H1 (cell line): Measurements from ENCODE around the gene GABRB2. TPM values are rescaled to one million over a fixed set of nuclear protein-coding genes. Genes with fewer than 3 reads are reported as not detected.

ENCODE experiments used
- CTCF ChIA-PET: fragments of 300-600 bp; sonication (Branson Sonifier 250); formaldehyde crosslinking; loops from one replicate; lab custom pipeline; 2021; ENCODE audit not compliant: partially characterized antibody; lab: Charles Lee
- POLR2A ChIA-PET: fragments of 300-600 bp; sonication (Branson Sonifier 250); formaldehyde crosslinking; loops from one replicate; lab custom pipeline; 2021; ENCODE audit warnings: inconsistent platforms; ENCODE audit not compliant: partially characterized antibody; lab: Charles Lee
- DNase-seq, 2 experiments: peaks; one replicate each; pipeline versions ENCODE4 v3.0.0 to v3.0.0-alpha.2; 2010 to 2022; ENCODE audit warnings: low spot score in 2 of 2, low read depth in 1 of 2, mixed read lengths in 1 of 2
- FAIRE-seq: peaks from 2 replicates; lab custom pipeline; 2011; peaks lifted over from hg19 to GRCh38; lab: Jason Lieb, UNC
- H2AFZ ChIP-seq: 2 replicates; pipeline ENCODE4 v1.8.1; 2012; ENCODE audit warnings: low read length, inconsistent platforms
- H2AK5ac ChIP-seq: 2 replicates; pipeline ENCODE4 v1.6.1; 2013; ENCODE audit warnings: low read depth, low read length
- H2BK120ac ChIP-seq: replicated peaks from 2 replicates; pipeline ENCODE3; 2013; ENCODE audit warnings: low read depth, low read length, inconsistent platforms
- H2BK12ac ChIP-seq: 2 replicates; pipeline ENCODE4 v1.6.1; 2013; ENCODE audit warnings: low read depth, low read length
- H2BK15ac ChIP-seq: 2 replicates; pipeline ENCODE4 v1.6.1; 2013; ENCODE audit warnings: low read length
- H2BK20ac ChIP-seq: 2 replicates; pipeline ENCODE4 v1.6.1; 2013; ENCODE audit warnings: low read length
- H2BK5ac ChIP-seq: 2 replicates; pipeline ENCODE4 v1.6.1; 2013; ENCODE audit warnings: low read depth, low read length
- H3K14ac ChIP-seq: 2 replicates; pipeline ENCODE4 v1.6.1; 2013; ENCODE audit warnings: inconsistent platforms; ENCODE audit not compliant: insufficient read length
- H3K18ac ChIP-seq: 2 replicates; pipeline ENCODE4 v1.6.1; 2013; ENCODE audit warnings: low read length; ENCODE audit errors: extremely low read depth
- H3K23ac ChIP-seq: 2 replicates; pipeline ENCODE4 v1.6.1; 2013; ENCODE audit warnings: inconsistent platforms; ENCODE audit not compliant: insufficient read length
- H3K23me2 ChIP-seq: 2 replicates; pipeline ENCODE4 v1.6.1; 2013; ENCODE audit warnings: low read depth, low read length
- H3K27ac ChIP-seq: 2 replicates; pipeline ENCODE4 v1.6.1; 2011; ENCODE audit warnings: low read depth, low read length, inconsistent platforms
- H3K27me3 ChIP-seq, 4 experiments: replicated peaks in 1 of 4; 1 replicate in 1 of 4; 2 replicates in 3 of 4; pipeline versions ENCODE4 v1.6.1 to v1.8.1; 2011 to 2013; ENCODE audit warnings: low read length in 3 of 4, mild to moderate bottlenecking in 3 of 4, inconsistent platforms in 2 of 4, mixed read lengths in 2 of 4, moderate library complexity in 1 of 4; ENCODE audit not compliant: control insufficient read depth in 3 of 4, insufficient read depth in 3 of 4; ENCODE audit errors: extremely low read depth in 1 of 4
- H3K36me3 ChIP-seq, 4 experiments: 2 replicates each; pipeline versions ENCODE4 v1.6.1 to v1.8.1; 2011 to 2013; ENCODE audit warnings: mild to moderate bottlenecking in 4 of 4, low read length in 3 of 4, moderate library complexity in 2 of 4, control low read depth in 1 of 4, inconsistent platforms in 1 of 4; ENCODE audit not compliant: insufficient read depth in 4 of 4, control insufficient read depth in 2 of 4
- H3K4ac ChIP-seq: replicated peaks from 2 replicates; pipeline ENCODE3; 2013; ENCODE audit warnings: low read length, low read depth, mixed read lengths, inconsistent platforms; ENCODE audit not compliant: insufficient read length
- H3K4me1 ChIP-seq, 4 experiments: replicated peaks in 1 of 4; 1 replicate in 1 of 4; 2 replicates in 3 of 4; pipeline versions ENCODE4 v1.6.1 to v1.8.1; 2011 to 2013; ENCODE audit warnings: low read length in 3 of 4, inconsistent platforms in 2 of 4, mixed read lengths in 1 of 4; ENCODE audit not compliant: insufficient read depth in 4 of 4, control insufficient read depth in 3 of 4
- H3K4me2 ChIP-seq, 2 experiments: 2 replicates each; pipeline versions ENCODE4 v1.6.1 to v1.8.1; 2011 to 2013; ENCODE audit warnings: low read depth in 2 of 2, low read length in 2 of 2, control low read depth in 1 of 2, inconsistent platforms in 1 of 2, mild to moderate bottlenecking in 1 of 2; ENCODE audit not compliant: insufficient read depth in 1 of 2
- H3K4me3 ChIP-seq, 4 experiments: fragments of 200-600, 300-600 bp in 1 of 4; sonication (generic), shearing (Covaris generic), sonication (Bioruptor Twin) in 1 of 4; 2 replicates each; pipeline versions ENCODE4 v1.5.1 to v1.8.1; 2011 to 2016; ENCODE audit warnings: low read length in 4 of 4, low read depth in 3 of 4, control low read depth in 2 of 4, inconsistent platforms in 2 of 4, mild to moderate bottlenecking in 2 of 4, mixed read lengths in 1 of 4, moderate library complexity in 1 of 4; ENCODE audit not compliant: insufficient read depth in 2 of 4; ENCODE audit errors: extremely low read depth in 1 of 4
- H3K56ac ChIP-seq: replicated peaks from 2 replicates; pipeline ENCODE3; 2013; ENCODE audit warnings: low read depth, mild to moderate bottlenecking, mixed read lengths, low read length, inconsistent platforms; ENCODE audit not compliant: insufficient read length
- H3K79me1 ChIP-seq: 2 replicates; pipeline ENCODE4 v1.6.1; 2013; ENCODE audit warnings: low read depth, low read length, control low read depth
- H3K79me2 ChIP-seq, 2 experiments: 2 replicates each; pipeline versions ENCODE4 v1.6.1 to v1.8.1; 2012 to 2013; ENCODE audit warnings: low read length in 2 of 2, mild to moderate bottlenecking in 2 of 2, inconsistent platforms in 1 of 2; ENCODE audit not compliant: insufficient read depth in 2 of 2, control insufficient read depth in 1 of 2
- H3K9ac ChIP-seq, 4 experiments: replicated peaks in 1 of 4; 1 replicate in 1 of 4; 2 replicates in 3 of 4; pipeline versions ENCODE4 v1.6.1 to v1.8.1; 2011 to 2013; ENCODE audit warnings: low read depth in 3 of 4, low read length in 3 of 4, control low read depth in 2 of 4, mild to moderate bottlenecking in 2 of 4, moderate library complexity in 2 of 4, inconsistent platforms in 1 of 4; ENCODE audit errors: extremely low read depth in 1 of 4
- H3K9me3 ChIP-seq, 2 experiments: 2 replicates each; pipeline versions ENCODE4 v1.6.1 to v1.8.1; 2012 to 2013; ENCODE audit warnings: mild to moderate bottlenecking in 2 of 2, moderate library complexity in 2 of 2, control low read depth in 1 of 2, inconsistent platforms in 1 of 2, low read depth in 1 of 2, low read length in 1 of 2, mixed read lengths in 1 of 2; ENCODE audit not compliant: insufficient read depth in 2 of 2
- H4K20me1 ChIP-seq, 2 experiments: replicated peaks in 1 of 2; 2 replicates each; pipeline versions ENCODE3 to v1.8.1; 2011 to 2013; ENCODE audit warnings: inconsistent platforms in 2 of 2, low read length in 2 of 2, mild to moderate bottlenecking in 1 of 2; ENCODE audit not compliant: insufficient read depth in 2 of 2, control insufficient read depth in 1 of 2
- H4K5ac ChIP-seq: 2 replicates; pipeline ENCODE4 v1.6.1; 2013; ENCODE audit warnings: low read length, low read depth, mixed read lengths, inconsistent platforms; ENCODE audit not compliant: insufficient read length
- H4K8ac ChIP-seq: 2 replicates; pipeline ENCODE4 v1.8.0; 2013; ENCODE audit warnings: mild to moderate bottlenecking, moderate library complexity, low read length, inconsistent platforms; ENCODE audit not compliant: insufficient read depth; ENCODE audit errors: extremely low read depth
- H4K91ac ChIP-seq: replicated peaks from 2 replicates; pipeline ENCODE3; 2013; ENCODE audit warnings: low read length, mixed read lengths, inconsistent platforms; ENCODE audit not compliant: insufficient read length
- CEBPB ChIP-seq: IDR thresholded peaks from 2 replicates; pipeline ENCODE4 v1.6.1; 2012; ENCODE audit warnings: low read depth, low read length
- EP300 ChIP-seq, 2 experiments: IDR thresholded peaks; 1 replicate in 1 of 2; 2 replicates in 1 of 2; pipeline ENCODE4 v1.6.1; 2011 to 2012; ENCODE audit warnings: low read depth in 2 of 2, low read length in 2 of 2, mild to moderate bottlenecking in 2 of 2, borderline replicate concordance in 1 of 2, inconsistent platforms in 1 of 2, moderate library complexity in 1 of 2
- GABPA ChIP-seq: IDR thresholded peaks from 2 replicates; pipeline ENCODE4 v1.6.1; 2011; ENCODE audit warnings: mild to moderate bottlenecking, low read length, moderate library complexity, borderline replicate concordance; ENCODE audit not compliant: insufficient read depth
- JUN ChIP-seq: IDR thresholded peaks from 2 replicates; pipeline ENCODE4 v1.6.1; 2011; ENCODE audit warnings: low read depth, mild to moderate bottlenecking, improper control_type of control experiment, low read length
- NANOG ChIP-seq: IDR thresholded peaks from 2 replicates; pipeline ENCODE4 v1.6.1; 2011; ENCODE audit warnings: low read length, low read depth, mild to moderate bottlenecking, inconsistent platforms; ENCODE audit not compliant: insufficient read depth, poor library complexity, severe bottlenecking
- PHF8 ChIP-seq: fragments of 200-600 bp; sonication (generic); conservative IDR thresholded peaks from 2 replicates; pipeline ENCODE4 v1.7.1; 2012; ENCODE audit warnings: low read depth, mild to moderate bottlenecking, inconsistent platforms, low read length, moderate library complexity
- RAD21 ChIP-seq, 2 experiments: IDR thresholded peaks in 1 of 2; conservative IDR thresholded peaks in 1 of 2; 2 replicates each; pipeline ENCODE4 v1.6.1; 2011; ENCODE audit warnings: low read depth in 2 of 2, low read length in 2 of 2, improper control_type of control experiment in 1 of 2, inconsistent platforms in 1 of 2, mild to moderate bottlenecking in 1 of 2, moderate library complexity in 1 of 2
- RXRA ChIP-seq: IDR thresholded peaks from 2 replicates; pipeline ENCODE4 v1.6.1; 2011; ENCODE audit warnings: low read depth, mild to moderate bottlenecking, low read length, moderate library complexity; ENCODE audit not compliant: insufficient read depth
- TAF1 ChIP-seq: IDR thresholded peaks from 2 replicates; pipeline ENCODE4 v1.6.1; 2011; ENCODE audit warnings: mild to moderate bottlenecking, low read depth, low read length
- TBP ChIP-seq: IDR thresholded peaks from 2 replicates; pipeline ENCODE4 v1.6.1; 2011; ENCODE audit warnings: low read depth, low read length, improper control_type of control experiment
- WGBS, 2 experiments: shearing (Covaris generic) in 1 of 2; methylation state at CpG; one replicate each; pipeline versions ENCODE4 v1.1.6 to v1.1.7; 2013 to 2015; ENCODE audit warnings: low lambda C conversion rate in 2 of 2, mixed read lengths in 2 of 2, inconsistent platforms in 1 of 2, low coverage in 1 of 2, missing lambda C conversion rate in 1 of 2; ENCODE audit not compliant: insufficient replicate concordance in 2 of 2, insufficient coverage in 1 of 2, insufficient read length in 1 of 2; ENCODE audit errors: extremely low coverage in 1 of 2, missing lambda C conversion rate in 1 of 2; 5-methylcytosine and 5-hydroxymethylcytosine counted together
- polyA plus RNA-seq, 7 experiments: library from polyadenylated mRNA; depleted of rRNA in 3 of 7; stranded (reverse) in 5 of 7; unstranded in 2 of 7; fragments of >200 nt in 5 of 7; fragments of 200-250 nt in 2 of 7; gene quantifications; 1 replicate in 5 of 7; 2 replicates in 1 of 7; 4 replicates in 1 of 7; pipeline versions ENCODE4 v1.2.1 to v1.2.3, GENCODE V29; 2011 to 2013; ENCODE audit warnings: missing spikeins in 2 of 7, mixed read lengths in 2 of 7
- total RNA-seq: library from RNA; stranded (reverse); fragmentation: NEBNext Ultra II Directional; extraction: Animal tissue kit (Norgen Biotek cat#: 25700); gene quantifications from 2 replicates; pipeline ENCODE4 v1.2.1, GENCODE V29; 2021

GABRB2 gene
- total and polyA plus RNA-seq, 2 of the 8 experiments (the other 6 are each of a cell fraction or from before 2014, with no cell fraction given), result 0.54 to 1.9 TPM

GRCh38 chr5:161333194-161333880, 213.2 kb downstream of the GABRB2 start:
- Histone ChIP-seq H2BK120ac (no peak overlapping the region), H3K14ac (no peak overlapping the region), H2AFZ (no peak overlapping the region), H2AK5ac (no peak overlapping the region), H3K4me1 (peaks cover 0 to 5% (median 0%) of the 10 kb centered on the region in 4 experiments; a peak in 1 of 7 replicates), H3K27ac (no peak overlapping the region), H2BK5ac (no peak overlapping the region), H3K18ac (no peak overlapping the region), H3K79me1 (no peaks in the 10 kb centered on the region), H3K4me3 (no peak overlapping the region), H3K9me3 (no peaks in the 10 kb centered on the region), H2BK20ac (no peak overlapping the region), H3K36me3 (no peaks in the 10 kb centered on the region), H3K9ac (no peak overlapping the region), H3K79me2 (no peaks in the 10 kb centered on the region), H3K56ac (no peak overlapping the region), H3K23me2 (no peaks in the 10 kb centered on the region), H3K23ac (no peak overlapping the region), H2BK15ac (no peak overlapping the region), H4K8ac (no peak overlapping the region), H4K5ac (no peak overlapping the region), H3K27me3 (no peaks in the 10 kb centered on the region), H3K4me2 (peak overlapping the region in 1 of 2 experiments; percentile 25; a peak in 1 of 4 replicates), H4K20me1 (no peaks in the 10 kb centered on the region), H2BK12ac (no peak overlapping the region), H4K91ac (no peak overlapping the region), H3K4ac (no peak overlapping the region)
- FAIRE-seq (peak; percentile 7), DNase-seq (no peak)
- TF ChIP-seq NANOG, result no peak
- TF ChIP-seq CEBPB, result no peak
- no peak for TF ChIP-seq EP300 (IDR thresholded peaks at IDR 0.05; ENCODE audit: borderline replicate concordance in 1 of 2, low read depth in 2 of 2, low read length in 2 of 2)
- TF ChIP-seq PHF8, result no peak
- TF ChIP-seq TBP, result no peak
- TF ChIP-seq RAD21 (IDR thresholded peaks at IDR 0.05 in 1 of 2, conservative IDR thresholded peaks at IDR 0.05 in 1 of 2; ENCODE audit: low read depth in 2 of 2, low read length in 2 of 2), result no peak
- TF ChIP-seq JUN, result no peak
- no peak for TF ChIP-seq TAF1
- TF ChIP-seq GABPA, result no peak
- no peak for TF ChIP-seq RXRA
- 82% methylated on average over 3 of the region's 3 CpGs; no CpG with 5 or more reads in 1 of the 2 experiments for whole genome bisulfite sequencing, 2 experiments
- ChIA-PET POLR2A (no interaction called here), CTCF (no interaction called here)
